KOPT-K1 (cell line): Measurements from ENCODE around the gene AHCYL1.
A peak's percentile ranks its signal among the peaks of the same experiment; 100 is the strongest.

Experiments
- H3K27ac ChIP-seq: fragments of 200-600 bp; sonication (generic); 2 replicates; pipeline ENCODE4 v1.5.1; 2016; ENCODE audit warnings: antibody characterized with exemption, mild to moderate bottlenecking, low read depth, low read length; ENCODE audit not compliant: poor library complexity, severe bottlenecking
- H3K36me3 ChIP-seq: fragments of 200-600 bp; sonication (generic); 2 replicates; pipeline ENCODE4 v1.5.1; 2017; ENCODE audit warnings: antibody characterized with exemption, mild to moderate bottlenecking, low read length, moderate library complexity; ENCODE audit not compliant: insufficient read depth
- H3K9me3 ChIP-seq: fragments of 200-600 bp; sonication (generic); 2 replicates; pipeline ENCODE4 v1.5.1; 2017; ENCODE audit warnings: antibody characterized with exemption, low read length, mild to moderate bottlenecking; ENCODE audit not compliant: insufficient read depth, poor library complexity, severe bottlenecking

AHCYL1 gene

DNA sequence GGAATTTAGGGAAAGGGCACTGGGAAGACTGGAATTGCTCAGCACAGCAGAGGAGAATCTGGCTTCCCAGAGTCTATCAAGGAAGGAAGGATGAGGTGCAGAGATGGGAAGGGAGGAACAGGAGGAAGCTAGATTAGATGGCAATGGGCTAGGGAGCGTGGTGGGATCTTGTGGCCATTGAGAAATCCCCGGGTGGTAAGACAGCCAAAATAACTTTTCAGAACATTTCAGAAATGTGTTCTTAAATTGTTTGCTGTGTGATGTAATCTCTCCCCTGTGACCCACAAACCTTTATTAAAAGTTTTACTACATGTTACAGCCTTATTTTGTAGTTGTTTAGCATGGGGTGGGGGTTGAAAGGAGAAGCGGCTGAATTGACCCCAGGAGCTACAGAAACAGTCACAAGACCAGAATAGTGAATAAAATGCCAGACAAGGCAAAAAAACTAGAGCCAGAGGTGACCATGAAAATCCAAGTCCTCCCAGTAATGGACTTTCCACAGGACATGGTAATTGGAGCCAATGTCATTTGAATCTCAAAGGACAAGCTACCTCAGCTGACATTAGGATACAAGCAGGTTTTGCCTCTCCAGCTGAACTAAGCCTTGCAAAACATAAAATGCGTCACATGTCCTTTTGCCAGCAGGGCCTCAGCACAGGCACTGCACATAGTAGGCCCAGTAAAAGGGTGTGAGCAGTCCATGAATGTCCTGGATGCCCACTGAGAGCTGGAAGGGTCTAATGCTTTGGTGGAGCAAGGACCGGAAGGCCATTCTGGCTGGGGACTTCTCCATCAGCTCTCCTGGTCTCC, 980 bp upstream of the AHCYL1 start:
- no peaks in the 10 kb centered on the region for H3K9me3 ChIP-seq
- H3K36me3 ChIP-seq = peaks cover 6% of the 10 kb centered on the region
- no peak overlapping the region for H3K27ac ChIP-seq

DNA sequence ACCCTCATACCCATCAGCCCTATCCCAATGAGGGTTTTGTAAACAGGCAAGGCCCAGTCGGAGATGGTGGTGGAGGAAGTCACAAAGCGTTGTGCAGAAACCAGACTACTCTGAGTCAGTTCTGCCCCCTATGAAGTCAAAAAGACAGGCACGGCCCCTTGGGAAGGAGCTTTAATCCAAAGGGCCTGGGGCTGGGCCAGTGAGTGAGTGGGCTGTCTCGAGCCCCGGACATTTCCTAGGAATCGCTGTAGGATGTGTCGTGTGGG, 442 bp upstream of the AHCYL1 start:
- peaks cover 9% of the 10 kb centered on the region for H3K36me3 ChIP-seq
- no peak overlapping the region for H3K27ac ChIP-seq
- no peaks in the 10 kb centered on the region for H3K9me3 ChIP-seq

DNA sequence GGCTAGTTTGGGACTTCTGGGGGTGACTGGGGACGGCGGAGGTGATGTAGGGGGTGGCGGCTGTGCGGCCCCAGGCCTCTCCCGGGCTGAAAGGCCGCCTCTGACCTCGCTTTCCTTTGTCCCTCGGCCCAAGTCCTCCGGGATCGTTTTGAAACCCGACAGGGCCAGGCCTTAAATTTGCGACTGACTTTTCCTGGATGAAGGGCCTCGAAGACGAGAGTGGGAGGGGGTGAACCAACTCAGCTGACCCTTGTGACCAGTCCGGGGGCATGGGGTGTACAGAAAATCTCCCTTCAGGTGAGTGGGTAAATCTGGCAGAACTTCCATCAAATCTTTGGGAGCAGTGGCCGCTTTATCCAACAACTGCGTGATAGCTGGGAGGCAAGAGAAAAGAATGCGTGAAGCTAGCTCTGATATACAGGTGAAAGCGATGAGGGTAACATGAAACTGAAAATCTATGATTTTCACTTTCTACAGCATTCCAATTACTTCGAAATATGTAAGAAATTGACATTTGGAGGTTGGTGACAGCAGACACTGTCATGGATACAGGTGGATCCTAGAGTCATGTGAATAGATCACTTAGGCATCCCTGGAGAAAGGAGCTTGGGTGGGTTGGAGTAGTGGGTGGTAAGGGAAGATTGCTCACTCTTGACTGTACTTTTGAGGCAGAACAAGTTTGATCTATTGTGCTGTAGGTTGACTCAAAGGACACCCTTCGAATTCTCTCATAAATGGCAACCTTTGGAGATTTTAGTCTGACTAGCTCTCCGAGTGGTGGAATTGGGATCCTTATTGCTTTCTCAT, 885 bp downstream of the AHCYL1 start:
- Histone ChIP-seq H3K9me3 (no peaks in the 10 kb centered on the region), H3K36me3 (peaks cover 18% of the 10 kb centered on the region), H3K27ac (peak overlapping the region; percentile 71)

DNA sequence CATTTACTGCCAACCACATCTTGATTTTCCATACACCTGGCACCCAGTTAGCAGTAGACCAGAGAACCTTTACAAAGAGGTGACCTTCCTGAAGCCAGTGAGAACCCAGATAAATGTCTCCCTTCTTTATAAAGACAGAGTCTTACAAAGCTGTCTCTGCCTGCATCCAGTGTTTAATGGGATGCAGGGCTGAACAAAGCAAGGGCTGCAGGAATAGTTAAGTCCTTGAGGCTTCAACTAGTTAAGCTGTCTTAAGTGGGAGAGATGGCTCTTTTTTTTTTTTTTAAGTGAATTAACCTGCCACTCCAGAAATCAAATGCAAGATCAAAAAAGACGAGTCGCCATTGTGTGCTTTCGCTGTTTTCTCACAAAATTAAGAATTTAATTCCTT, 1.5 kb downstream of the AHCYL1 start:
- Histone ChIP-seq H3K9me3 (no peaks in the 10 kb centered on the region), H3K36me3 (peaks cover 22% of the 10 kb centered on the region), H3K27ac (no peak overlapping the region)

DNA sequence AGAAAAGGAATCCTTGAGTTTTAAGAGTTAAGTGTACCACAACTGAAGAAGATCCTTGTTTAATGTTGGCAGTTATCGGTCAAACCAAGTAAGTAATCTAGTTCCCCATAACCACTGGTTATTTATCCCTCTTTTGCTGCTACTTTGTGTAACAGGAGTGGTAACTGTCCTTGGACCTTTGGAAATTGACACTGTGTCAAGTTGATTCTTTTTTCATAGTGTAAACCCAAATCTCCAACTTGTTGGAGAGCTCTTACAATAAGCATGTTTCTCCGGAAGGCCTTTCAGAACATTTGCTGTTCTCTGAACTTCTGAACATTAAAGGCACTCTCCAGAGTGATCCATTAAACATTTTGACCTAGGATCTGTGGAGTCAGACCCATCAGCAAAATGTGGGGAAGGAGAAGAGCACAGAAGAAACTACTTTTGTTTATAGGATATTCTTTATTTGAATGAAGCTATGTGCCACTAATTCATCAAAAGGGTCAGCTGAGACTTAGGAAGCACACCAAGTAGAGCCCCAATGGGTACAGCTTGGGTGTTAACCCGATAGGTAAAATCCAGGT, 3.9 kb downstream of the AHCYL1 start:
- H3K27ac ChIP-seq = no peak overlapping the region
- H3K9me3 ChIP-seq = no peaks in the 10 kb centered on the region

DNA sequence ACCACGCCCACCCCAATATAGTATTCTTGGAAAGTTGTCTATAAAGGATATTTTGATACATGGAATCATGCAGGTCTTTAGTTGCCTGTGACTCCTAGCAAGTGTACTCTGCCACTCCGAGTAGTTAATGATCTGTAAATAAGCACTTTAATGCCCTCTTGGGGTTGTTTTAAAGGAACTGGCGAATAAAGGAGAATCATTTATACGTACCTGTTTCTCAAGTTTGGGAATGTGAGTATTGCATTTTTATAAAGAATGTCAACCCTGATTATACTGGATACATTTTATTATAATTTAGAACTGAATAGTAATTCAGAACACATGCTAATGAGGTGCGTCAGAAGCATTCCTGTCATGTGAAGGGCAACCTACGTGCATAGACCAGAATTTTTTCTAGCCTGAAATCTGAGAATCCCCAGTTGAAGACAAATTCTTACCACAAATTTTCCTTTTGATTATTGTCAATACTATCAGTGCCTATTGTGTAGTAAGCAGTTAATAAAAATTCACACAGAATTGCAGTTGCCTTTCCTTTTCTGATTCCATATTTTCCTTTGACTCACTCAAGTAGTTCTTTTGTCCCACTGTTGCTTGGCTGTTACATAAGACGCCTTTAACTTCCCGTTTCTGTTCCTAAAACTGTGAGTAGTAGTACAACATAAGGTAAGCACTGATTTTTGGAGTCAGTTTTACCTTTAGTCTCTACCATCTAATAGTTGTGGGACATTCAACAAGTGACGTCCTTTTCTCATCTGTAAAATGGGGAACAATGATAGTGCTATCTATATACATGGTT, 5.1 kb downstream of the AHCYL1 start:
- Histone ChIP-seq H3K9me3 (no peaks in the 10 kb centered on the region), H3K36me3 (peaks cover 29% of the 10 kb centered on the region), H3K27ac (no peak overlapping the region)

More for the DNA sequence above, 3.9 kb downstream of the AHCYL1 start:
- H3K36me3 ChIP-seq = peaks cover 29% of the 10 kb centered on the region

DNA sequence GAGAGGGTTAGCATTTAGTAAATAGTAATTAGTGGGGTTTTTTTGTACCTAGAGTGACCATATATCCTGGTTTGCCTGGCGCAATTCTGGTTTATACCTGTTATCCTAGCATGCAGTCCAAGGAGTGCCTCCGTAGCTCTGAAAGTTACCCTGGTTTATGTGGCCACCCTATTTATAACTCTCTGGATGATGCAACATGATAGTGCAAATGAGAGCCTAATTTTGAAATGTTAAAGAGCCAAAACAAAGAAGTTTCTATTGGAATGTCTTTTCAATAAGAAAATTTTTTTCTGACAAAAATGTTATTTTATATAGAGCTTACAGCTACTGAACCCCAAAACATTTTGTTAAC, 5.7 kb downstream of the AHCYL1 start:
- Histone ChIP-seq H3K9me3 (no peaks in the 10 kb centered on the region), H3K27ac (no peak overlapping the region), H3K36me3 (peaks cover 29% of the 10 kb centered on the region)

DNA sequence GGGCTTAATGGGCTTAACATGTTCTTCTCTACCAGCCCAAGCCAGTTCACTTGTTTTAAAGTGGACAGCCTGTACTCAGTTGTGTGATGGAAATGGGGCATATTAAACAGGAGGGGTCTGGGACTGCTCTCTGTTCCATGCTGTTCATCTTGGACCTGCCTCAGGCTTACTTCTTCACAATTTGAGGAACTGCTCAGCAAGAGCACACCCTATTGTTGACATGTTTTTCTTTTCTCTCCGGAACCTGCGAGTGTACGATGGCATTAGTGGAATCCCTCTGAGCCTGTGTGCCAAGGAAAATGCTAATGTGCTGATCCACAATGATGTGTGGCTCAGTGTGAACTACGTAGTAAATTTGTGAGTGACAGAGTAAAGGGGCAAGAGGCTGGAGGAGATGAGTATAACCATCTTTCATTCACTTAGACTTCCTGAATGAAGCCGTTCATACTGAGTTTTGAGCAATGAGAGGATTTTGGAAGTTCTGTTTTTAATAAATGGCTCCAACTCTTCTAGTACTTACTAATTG, 6.9 kb downstream of the AHCYL1 start:
- H3K27ac ChIP-seq = no peak overlapping the region
- peaks cover 37% of the 10 kb centered on the region for H3K36me3 ChIP-seq
- no peaks in the 10 kb centered on the region for H3K9me3 ChIP-seq

DNA sequence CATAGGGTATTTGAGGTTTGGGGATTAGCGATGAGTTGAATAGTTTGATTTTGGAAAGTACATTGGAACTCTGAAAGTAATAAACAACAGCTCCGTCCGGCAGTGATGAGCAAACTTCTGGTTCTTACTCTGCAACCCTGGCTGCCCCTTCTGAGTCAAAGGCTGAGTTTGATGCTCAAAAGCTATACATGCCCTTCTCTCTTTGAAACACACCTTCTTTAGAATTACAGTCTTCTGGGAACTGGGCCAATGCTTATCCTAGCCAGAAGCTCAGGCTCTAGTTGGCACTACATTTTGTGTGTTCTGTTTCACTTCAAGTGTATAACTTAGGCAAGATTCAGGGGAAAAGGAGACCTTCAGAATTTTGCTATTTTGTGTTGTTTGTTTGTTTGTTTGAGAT, 9.3 kb downstream of the AHCYL1 start:
- Histone ChIP-seq H3K36me3 (peaks cover 34% of the 10 kb centered on the region; the same call in 1 of the 2 replicates), H3K27ac (no peak overlapping the region), H3K9me3 (no peaks in the 10 kb centered on the region)

DNA sequence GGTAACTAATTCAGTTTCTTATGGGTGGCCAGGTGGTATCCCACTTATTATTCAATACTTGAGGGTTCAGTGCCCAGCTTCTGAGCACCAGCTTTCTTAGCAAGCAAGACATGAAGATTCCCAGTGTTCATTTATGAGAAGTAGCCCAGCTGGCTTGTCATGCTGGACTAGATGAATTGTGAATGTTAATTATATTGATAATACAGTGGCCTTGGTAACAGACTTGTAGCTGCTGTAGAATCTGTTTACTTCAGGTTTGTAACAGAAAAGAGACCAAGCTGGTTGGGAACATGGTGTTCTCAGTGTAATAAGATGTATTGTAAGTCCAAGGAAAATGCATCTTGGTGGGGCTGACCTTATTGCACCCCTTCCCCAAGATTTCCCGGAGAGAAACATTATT, 10.1 kb downstream of the AHCYL1 start:
- Histone ChIP-seq H3K9me3 (no peaks in the 10 kb centered on the region), H3K27ac (no peak overlapping the region), H3K36me3 (peaks cover 33% of the 10 kb centered on the region; the same call in 1 of the 2 replicates)

DNA sequence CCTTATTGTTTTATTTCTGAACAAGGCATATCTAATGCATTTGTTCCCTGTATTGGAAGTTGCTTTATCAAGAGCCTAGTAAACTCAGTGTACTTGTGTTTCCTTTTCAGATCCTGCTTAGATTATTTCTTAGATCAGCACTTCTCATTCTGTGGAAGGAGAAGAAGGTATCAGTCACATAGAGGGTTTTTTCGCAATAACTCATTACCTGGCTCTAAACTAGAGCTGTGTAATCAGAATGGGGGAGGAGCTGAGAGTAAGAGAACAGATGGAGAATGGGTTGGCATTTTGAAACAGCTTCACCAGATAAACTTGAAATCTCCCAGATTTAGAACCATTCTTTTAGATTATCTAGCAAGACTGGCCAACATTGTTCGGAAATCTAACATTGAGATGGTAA, 11.0 kb downstream of the AHCYL1 start:
- Histone ChIP-seq H3K36me3 (peaks cover 24% of the 10 kb centered on the region; the same call in 1 of the 2 replicates), H3K9me3 (no peaks in the 10 kb centered on the region), H3K27ac (no peak overlapping the region)

DNA sequence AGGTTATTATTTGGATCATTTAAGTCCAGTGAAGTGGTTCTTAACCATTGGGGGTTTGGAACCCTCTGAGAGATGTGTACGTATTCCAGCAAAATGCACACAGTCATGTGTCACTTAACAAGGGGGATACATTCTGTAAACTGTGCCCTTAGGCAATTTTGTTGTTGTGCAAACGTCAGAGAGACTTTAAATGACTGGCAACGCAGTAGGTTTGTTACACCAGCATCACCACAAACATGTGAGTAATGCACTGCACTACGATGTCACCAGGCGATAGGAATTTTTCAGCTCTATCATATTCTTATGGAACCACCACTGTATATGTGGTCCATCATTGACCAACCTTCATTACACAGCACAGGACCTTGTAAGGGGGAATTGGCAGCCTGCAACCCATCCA, 11.9 kb downstream of the AHCYL1 start:
- no peak overlapping the region for H3K27ac ChIP-seq
- peaks cover 17% of the 10 kb centered on the region; the same call in 1 of the 2 replicates for H3K36me3 ChIP-seq

DNA sequence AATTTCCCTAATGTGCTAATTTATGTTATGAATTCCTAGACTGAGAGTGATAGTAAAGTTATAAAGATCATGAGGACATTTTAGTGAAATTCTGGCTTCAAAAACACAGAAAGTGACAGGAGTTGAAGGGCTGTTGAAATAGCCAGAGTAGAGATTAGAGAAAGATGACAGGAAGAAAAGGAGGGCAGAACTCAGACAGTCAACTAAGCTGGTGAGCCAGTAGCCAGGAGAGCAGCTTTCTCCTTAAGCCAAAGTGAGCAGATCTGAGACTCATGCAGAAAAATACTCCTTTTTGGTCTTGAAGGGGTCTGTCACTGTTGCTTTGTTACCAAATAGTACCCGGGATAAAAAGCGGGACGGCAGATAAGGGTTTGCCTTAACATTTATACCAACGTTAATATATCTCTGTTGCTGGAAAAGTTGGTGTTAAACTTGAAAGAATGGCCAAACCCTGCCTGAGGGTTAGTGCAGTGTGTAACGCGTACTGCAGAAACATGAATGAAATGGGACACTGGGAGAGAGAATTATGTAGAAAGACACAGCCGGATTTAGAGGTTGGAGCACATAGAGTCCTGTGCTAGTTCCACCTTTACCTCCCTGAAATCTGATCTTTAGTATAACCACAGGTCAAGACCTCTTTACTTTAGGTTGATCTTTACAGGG, 12.8 kb downstream of the AHCYL1 start:
- Histone ChIP-seq H3K9me3 (no peaks in the 10 kb centered on the region), H3K36me3 (peaks cover 14% of the 10 kb centered on the region; the same call in 1 of the 2 replicates), H3K27ac (no peak overlapping the region)

More for the DNA sequence above, 11.9 kb downstream of the AHCYL1 start:
- no peaks in the 10 kb centered on the region for H3K9me3 ChIP-seq

DNA sequence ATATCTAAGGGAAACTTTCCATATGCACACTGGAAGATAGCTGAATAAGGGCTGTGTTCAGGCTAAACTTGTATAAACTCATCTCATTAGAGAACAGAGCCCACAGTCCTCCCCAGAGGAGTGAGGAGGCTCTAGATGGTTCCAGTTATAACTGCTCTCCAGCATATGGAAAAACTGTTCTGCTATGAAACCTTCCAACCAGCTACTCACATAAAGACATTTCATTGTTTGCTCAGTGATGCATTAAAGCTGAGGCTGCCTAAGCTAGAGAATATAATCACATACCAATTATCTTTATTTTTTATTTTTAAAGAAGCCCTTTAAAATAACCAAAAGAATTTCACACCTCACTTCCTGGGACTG, 13.3 kb downstream of the AHCYL1 start:
- H3K27ac ChIP-seq = no peak overlapping the region
- H3K9me3 ChIP-seq = no peaks in the 10 kb centered on the region
- peaks cover 14% of the 10 kb centered on the region; the same call in 1 of the 2 replicates for H3K36me3 ChIP-seq
